CD4-positive, alpha-beta T cell treated with Interferon alpha-2 for 1 hour (primary cell): Measurements from ENCODE around the gene RGSL1.
"Not testable (repeated sequence)": the region's sequence is repeated elsewhere in the genome, so short reads cannot be mapped to it uniquely, and the experiment has no call there.

Experiments used
- DNase-seq, 2 donors: peaks; one replicate each; pipeline ENCODE4 v3.0.0-alpha.2; 2020 to 2022

Gene RGSL1

DNA sequence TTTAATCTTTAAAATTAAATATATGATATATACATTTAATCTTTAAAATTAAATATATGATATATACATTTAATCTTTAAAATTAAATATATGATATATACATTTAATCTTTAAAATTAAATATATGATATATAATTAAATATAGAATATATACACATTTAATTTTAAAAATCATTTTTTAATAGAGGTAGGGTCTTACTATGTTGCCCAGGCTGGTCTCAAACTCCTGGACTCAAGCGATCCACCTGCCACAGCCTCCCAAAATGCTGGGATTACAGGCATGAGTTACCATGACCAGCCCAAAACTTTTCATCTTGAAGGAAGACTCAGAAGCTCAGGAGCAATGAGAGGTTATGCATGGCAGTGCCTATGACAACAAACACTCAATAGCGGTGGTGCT, 2.8 kb upstream of the RGSL1 start:
- DNase-seq, result not testable (repeated sequence)

DNA sequence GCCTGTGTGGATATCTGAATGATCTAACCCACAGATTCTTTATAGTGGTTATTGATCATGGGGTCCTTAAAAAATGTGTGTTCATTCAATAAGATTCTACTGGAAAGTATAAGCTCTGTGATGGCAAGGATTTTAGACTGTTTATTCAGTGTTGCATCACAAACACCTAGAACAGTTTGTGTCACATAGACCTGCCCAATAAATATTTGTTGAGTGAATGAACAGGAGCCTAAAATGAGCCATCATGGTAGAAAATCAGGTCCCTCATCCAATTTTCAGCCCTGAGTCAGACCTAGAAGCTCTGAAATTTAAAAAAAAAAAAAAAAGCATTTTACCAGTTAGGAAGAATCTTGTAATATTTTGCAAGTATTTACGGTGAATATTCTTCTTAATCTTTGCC, 2.3 kb upstream of the RGSL1 start:
- no peak for DNase-seq

DNA sequence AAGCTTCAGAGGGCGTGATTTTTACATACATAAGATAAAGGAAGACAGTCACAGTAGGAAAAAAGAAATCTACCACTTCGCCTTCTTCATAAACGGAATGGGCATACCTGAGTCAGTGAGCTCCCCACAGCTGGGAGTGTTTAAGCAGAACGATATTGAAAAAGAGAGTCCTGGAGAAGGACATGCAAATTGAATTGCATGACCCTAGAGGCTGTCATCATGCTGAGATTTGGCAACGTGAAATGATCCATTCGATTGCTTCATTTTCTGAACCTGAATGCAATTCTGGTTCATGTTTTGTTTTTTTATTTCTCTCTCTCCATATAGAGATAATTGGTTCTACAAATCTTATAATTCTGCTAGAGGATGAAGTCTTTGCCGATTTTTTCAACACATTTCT, 3.7 kb downstream of the RGSL1 start:
- no peak for DNase-seq

DNA sequence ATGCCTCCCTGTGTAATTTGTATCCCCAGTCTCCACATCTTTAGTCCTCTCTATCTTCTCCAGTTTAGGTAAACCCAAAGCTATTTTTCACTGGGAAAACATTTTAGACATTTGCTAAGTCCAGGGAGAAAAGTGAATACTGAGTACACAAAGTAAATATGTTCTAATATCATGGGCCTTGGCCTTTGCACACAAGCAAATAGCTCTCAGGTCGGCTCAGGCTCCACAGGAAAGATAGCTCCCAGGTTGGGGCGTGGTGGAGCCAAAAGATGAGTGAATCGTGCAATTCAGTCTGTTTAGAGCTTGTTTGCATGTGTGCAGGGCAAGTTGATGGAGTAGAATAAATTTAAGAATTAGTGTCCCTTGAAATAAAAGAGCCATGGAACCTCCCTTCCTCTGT, 7.9 kb downstream of the RGSL1 start:
- no peak for DNase-seq

DNA sequence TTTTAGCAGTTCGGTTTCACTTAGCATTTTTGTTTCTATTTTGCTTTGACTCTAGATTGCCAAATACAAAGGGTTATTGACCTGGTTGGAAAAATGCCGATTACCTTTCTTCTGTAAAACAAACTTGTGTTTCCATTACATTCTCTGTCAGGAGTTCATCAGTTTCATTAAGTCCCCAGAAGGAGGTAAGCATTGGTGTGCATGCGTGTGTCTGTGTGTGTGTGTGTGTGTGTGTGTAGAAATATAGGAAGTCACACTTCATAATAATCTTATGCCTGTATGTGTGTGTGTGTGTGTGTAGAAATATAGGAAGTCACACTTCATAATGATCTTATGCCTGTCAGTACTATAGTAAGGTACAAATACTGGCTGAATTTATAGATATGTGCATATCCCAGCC, 10.0 kb downstream of the RGSL1 start:
- DNase-seq, result no peak

DNA sequence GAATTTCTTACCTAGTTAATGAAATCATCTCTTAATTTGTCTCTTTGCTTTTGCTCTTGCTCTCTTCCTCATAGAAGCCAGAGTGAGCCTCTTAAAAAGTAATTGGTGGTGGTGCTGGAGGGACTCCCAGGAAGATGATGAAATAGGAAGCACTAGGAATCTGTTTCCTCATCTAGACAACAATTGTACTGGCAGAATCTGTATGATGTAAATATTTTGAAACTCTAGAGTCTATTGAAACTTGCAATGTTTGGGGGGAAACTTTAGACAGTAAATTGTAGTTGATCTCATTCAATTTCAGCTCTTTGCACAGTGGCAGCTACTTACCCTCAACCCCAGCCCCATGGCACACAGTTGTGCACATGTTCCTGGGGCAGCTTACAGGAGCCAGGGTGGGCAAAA, 10.6 kb downstream of the RGSL1 start:
- DNase-seq, result no peak

DNA sequence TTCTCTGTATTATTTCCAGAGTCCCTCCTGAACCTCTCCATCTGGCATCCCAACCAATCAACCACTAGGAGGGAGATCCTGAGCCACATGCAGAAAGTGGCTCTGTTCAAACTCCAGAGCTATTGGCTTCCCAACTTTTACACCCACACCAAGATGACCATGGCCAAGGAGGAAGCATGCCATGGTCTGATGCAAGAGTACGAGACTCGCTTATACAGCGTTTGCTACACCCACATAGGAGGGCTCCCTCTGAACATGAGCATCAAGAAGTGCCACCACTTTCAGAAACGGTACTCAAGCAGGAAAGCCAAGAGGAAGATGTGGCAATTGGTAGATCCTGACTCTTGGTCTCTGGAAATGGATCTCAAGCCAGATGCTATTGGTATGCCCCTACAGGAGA, 23.6 kb downstream of the RGSL1 start:
- no peak for DNase-seq

DNA sequence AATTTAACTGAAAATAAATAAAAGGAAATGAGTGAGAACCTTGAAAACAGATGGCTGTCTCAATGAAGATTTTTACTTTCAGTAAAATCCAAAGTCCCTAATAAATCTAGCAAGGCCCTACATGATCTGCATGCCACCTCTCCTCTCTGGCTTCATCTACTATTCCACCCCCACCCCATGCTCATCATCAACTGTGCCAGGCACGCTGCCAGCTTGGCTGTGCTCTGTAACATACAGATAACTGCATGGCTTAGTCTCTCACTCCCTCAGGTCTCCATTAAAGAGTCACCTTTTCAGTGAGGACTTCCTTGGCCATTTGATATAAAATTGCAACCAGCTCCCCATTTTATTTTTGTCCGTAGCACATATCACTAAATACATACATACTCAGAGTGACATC, 26.7 kb downstream of the RGSL1 start:
- DNase-seq, result no peak

DNA sequence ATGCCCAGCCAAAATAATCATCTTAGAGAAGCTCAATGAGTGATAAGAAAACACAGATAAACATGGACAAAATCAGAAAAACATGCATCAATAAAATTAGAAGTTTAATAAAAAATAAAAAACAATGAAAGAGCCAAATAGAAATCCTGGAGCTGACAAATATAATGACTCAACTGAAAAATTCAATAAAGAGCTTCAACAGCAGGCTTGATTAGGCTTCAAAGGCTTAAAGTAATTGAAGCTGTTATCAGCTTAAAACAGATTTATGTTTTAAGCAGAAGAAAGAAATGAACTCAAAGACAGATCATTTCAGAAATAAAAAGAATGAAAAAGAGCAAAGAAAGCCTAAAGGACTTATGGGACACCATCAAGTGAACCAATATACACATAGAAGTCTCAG, 28.3 kb downstream of the RGSL1 start:
- no peak for DNase-seq

DNA sequence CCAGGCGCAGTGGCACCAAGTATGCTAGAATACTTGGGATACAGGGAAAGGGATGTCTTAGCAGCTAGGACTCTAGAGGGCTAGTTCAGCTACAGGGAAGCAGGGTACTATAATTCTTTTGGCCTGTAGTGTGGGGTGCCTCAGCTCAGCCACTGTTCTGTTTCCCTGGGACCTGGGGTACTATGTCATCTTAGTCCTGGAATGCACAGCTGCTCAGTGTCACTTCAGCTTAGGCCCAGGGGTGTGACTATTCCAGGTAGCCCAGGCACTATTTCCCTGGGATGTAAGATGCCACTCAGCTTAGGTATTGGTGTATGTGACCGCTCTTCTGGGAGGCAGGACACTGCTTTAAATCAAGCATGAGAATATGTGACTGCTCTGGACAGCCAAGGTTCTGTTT, 34.1 kb downstream of the RGSL1 start:
- DNase-seq, result no peak

DNA sequence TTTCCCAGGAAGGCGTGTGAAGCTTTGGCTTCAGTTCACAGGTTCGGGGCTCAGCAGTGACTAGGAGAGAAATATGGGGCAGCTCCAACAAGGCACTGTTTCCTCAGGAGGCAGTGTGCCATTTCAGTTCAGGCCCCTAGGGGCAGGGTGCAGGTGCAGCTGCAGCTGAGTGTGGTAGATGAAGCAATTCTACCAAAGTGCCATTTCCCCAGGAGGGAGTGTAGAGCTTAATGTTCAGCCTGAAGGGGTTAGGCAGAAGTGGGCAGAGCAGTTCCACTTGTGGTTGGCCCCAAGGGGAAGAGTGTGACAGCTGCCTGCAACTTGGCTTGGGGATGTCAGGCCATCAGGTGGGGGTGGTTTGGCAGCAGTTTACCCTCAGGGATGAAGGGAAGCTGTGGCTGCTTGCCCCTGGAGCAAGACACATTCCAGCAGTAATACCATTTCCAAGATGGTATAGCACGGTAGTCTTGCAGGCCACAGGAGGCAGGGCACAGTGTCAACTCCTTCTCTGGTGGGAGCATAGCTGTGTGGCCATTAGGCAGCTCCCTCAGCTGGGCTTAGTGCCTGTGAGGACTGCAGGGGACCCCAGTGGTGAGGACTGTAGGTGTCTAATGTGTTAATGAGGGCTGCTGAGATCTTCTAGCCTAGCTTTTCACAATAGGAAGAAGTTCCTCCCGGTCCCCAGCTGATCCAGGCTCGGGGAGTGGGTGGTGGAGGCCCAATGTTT, 34.7 kb downstream of the RGSL1 start:
- peak; percentile 6 to 14 for DNase-seq

DNA sequence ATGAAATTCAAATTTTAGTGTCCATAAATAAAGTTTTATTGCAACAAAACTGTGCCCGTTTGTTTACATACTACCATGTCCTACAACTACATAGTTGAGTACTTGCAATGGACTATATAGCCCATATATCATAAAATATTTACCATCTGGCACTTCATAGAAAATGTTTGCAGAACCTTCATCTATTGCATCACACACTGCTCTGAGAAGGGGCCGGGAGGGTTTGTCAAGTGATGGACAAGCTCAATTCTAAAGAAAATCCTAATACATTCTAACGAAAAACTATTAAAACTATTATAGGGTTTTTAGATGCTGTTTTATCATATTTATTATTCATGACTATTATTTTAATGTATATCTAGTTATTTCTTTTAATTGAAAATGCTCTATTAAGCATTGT, 35.9 kb downstream of the RGSL1 start:
- no peak for DNase-seq

DNA sequence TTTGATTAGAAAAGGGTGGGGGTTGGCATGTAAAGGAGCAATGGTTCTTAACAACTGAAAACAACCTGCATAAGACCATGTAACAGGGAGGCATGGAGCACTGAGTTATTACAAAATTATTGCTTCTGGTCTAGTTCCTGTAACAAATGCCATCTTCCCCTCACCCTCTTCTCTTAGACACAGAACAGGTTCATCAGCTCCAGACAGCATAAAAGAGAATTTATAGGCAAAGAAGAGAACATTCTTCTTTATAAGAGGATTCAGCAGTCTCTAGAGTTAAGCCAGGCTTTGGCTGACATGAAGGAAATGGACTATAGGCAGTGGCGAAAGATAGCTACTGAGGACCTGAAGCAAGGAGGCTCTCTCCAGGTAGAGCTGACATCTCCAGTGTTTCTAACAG, 38.9 kb downstream of the RGSL1 start:
- DNase-seq, result no peak

DNA sequence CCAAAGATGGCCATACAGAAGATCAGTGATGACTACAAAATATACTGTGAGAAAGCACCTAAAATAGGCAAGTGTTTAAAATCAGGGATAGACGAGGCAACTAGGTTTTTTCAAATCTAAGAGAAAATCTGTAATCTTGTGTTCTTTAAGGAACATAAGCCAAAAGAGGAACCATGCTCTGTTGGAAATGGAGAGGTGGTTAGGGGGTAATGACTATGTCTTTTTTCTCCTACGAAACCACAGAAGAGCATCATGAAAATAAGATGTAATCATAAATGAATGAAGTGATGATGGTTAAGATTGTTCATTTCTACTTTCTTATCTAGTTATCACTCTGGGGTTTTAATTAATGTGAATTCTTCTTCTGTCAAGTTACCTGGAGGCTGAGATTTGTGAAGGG, 43.1 kb downstream of the RGSL1 start:
- DNase-seq, result no peak

DNA sequence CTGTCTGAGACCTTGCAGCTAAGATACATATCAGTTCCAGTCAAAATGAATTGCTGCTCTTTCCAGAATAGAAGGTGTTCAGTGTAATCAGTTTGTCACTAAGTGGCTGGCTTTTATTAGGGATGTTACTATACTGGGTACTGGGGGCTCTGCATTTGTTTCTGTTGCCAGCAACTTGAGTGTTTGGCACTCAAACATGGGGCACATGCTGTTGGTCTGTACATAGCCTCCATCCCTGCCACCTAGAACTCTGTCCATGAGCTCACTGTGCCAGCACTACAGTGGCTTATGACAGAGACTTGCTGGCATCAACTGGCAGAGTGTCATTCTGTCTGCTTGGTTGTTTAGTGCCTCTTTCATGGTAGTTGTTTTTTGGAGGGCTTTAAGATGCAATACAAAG, 45.1 kb downstream of the RGSL1 start:
- no peak for DNase-seq

DNA sequence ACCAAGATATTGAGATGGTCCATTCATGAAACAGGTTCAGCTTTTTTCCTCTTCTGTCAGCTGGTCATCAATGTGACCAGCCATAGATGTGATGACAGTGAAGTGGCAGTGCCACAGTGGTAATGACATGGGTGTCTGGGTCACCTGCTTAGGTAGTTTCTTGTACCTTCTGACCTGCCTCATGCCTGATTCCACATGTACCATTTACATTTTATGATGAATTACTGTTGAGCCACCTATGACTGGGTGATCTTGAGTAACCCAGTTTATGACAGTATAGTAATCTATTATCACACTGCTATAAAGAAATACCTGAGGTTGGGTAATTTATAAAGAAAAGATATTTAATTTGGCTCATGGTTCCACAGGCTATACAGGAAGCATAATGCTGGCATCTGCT, 45.7 kb downstream of the RGSL1 start:
- DNase-seq, result no peak

DNA sequence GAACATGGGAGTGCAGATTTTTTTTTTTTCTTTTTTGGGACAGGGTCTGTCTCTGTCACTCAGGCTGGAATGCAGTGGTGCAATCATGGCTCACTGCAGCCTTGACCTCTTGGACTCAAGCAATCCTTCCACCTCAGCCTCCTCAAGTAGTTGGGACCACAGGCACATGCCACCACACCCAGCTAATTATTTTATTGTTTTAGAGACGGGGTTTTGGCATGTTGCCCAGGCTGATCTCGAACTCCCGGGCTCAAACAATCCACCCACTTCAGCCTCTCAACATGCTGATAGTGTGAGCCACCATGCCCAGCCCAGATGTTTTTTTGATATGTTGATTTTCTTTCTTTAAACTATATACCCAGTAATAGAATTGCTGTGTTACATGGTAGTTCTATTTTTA, 57.7 kb downstream of the RGSL1 start:
- DNase-seq, result no peak

DNA sequence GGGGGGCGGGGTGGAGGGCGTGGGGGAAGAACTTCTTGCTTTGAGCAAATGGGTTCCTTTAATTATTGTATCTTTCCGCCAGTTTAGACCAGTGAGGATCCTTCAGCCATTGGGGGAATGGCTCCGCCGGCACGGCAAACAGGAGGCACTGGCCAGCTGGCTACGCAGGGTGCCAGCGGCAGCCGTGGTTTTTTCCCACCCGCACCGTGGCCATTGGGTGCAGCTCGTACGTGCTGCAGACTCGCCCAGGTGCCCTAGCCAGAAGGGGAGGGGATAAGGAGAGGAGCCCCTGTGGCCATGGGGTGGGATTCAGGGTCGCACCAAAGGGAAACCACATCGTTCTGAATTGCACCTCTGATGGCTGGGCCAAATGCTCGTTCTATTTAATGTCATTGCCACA, 65.6 kb downstream of the RGSL1 start:
- no peak for DNase-seq

DNA sequence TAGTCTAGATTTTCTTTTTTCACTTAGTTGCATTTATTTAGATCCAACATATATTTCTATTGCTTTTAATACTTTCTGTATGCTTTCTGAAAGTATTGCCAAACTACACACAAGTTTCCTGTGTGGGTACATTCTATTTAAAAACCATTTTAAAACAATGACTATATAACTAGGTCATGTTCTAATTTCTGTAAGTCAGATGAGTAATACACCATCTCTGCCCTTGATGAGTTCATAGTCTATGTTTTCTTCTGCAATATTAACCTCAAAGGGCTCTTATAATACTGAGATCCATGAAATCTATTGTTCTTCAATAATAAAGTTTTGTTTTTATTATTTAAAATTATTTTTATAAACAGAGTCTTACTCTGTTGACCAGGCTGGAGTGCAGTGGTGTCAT, 70.8 kb downstream of the RGSL1 start:
- DNase-seq, result no peak

DNA sequence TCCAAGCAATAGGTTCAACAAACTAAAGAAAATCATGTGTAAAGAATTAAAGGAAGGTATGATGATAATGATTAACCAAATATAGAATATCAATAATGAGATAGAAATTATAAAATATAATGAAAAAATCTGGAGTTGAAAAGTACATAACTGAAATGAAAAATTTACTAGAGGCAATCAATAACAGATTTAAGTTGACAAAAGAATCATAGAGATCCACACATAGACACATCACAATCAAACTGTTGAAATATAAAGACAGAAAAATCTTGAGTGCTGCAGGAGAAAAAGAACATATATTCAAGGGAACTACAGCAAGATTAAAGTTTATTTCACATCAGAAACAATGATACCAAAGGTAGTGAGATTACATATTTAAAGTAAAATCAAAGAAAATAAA, 75.4 kb downstream of the RGSL1 start:
- DNase-seq, result no peak

DNA sequence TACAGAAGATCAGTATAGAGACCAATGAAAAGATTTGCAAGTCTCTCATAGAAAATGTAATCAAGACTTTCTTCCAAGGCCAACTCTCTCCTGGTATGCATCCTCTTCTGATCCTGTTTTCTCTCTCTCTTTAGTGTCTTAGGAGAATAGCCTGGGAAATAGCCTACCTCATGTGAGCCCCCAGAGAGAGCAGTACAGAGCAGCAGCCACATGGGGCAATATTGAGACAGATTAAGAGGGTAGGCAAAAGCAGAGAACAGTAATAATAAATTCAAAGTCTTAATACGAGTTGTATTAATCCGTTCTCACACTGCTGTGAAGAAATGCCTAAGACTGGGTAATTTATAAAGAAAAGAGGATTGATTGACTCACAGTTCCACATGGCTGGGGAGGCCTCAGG, 77.7 kb downstream of the RGSL1 start:
- DNase-seq, result no peak

DNA sequence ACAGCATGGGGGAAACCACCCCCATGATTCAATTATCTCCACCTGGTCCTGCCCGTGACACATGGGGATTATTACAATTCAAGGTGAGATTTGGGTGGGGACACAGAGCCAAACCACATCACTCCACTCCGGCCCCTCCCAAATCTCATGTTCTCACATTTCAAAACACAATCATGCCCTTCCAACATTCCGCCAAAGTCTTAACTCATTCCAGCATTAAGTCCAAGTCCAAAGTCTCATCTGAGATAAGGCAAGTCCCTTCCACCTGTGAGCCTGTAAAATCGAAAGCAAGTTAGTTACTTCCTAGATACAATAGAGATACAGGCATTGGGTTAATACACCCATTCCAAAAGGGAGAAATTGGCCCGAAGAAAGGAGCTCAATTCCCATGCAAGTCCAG, 78.3 kb downstream of the RGSL1 start:
- not testable (repeated sequence) for DNase-seq

DNA sequence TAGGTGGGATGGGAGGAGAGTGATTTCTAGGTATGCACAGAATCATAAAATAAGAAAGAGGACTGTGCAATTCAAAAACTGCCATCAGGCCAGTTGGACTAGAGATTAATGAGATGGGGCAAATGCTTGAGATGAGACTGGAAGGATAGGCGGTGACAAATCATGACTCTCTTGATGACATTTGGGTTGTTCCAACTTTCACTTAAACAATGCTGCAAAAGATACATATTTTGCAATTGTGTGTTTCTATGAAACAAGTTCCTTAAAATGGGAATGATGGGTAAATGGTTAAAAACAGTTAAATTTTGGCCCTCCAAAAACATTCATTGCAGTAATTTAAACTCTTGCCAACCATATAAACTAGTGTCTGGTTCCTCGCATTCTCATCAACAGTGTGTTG, 84.0 kb downstream of the RGSL1 start:
- DNase-seq, result no peak

DNA sequence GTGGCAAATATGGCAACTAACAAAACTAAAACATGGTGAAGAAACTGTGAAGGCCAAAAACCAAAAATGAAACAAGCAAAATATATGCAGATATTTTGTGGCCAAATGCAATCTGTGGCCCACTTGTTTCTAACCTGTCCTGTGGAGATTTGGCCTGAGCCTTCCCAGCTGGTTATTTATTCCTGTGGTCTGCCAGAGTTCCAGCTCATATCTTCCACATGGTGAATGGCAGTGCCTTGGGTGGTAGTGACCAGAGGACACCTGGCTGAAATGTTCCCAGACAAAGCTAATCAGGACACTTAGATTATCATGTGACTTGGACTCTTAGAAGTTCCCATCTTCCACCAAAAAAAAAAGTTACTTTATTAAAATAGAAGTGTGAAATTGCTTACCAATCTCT, 99.4 kb downstream of the RGSL1 start:
- DNase-seq, result no peak

DNA sequence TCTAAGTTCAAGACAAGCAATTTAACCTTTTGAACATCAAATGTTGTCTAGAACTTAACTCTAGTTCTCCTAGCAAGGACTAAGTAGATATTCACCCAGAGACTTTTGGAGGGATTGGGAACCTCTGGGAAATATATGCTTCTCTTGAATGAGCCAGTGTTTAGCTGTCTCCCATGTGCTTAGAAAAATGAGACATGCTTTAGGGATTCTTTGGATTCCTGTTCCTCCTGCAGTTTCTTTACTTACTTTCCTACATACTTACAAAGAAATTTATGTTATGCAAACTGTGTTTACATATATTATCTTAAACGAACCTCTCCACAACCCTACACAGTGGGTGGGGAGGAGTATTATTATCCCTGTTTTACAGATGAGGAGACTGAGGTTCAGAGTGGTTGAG, 99.9 kb downstream of the RGSL1 start:
- DNase-seq, result no peak

DNA sequence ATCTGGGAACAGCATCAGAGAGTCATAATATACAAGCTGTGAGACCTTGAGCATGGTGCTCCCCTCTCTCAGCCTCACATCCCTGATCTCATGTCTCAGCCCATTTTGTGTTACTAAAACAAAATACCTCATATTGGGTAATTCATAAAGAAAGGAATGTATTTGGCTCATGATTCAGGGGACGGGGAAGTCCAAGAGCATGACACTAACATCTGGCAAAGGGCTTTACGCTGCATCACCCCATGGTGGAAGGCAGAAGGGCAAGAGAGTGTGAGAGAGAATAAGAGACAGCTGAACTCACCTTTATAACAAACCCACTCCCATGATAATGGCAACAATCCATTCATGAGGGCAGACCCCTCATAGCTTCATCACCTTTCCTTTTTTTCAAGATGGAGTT, 102.6 kb downstream of the RGSL1 start:
- DNase-seq, result no peak
